Left kidney (tissue), 2 donors: ENCODE data around the gene SEMA4B. TPM values are rescaled to one million over a fixed set of nuclear protein-coding genes. Genes with fewer than 3 reads are reported as not detected.
"Not testable (repeated sequence)": the region's sequence is repeated elsewhere in the genome, so short reads cannot be mapped to it uniquely, and the experiment has no call there.

ENCODE experiments used
- DNase-seq: peaks from one replicate; pipeline ENCODE4 v3.0.0-alpha.2; 2013
- polyA plus RNA-seq: library from polyadenylated mRNA; unstranded; fragments of 120-200 nt; gene quantifications from one replicate; pipeline ENCODE4 v1.2.1, GENCODE V29; 2013; ENCODE audit not compliant: insufficient read length

Gene SEMA4B
- polyA plus RNA-seq, 1 donor: 43.0 TPM

DNA sequence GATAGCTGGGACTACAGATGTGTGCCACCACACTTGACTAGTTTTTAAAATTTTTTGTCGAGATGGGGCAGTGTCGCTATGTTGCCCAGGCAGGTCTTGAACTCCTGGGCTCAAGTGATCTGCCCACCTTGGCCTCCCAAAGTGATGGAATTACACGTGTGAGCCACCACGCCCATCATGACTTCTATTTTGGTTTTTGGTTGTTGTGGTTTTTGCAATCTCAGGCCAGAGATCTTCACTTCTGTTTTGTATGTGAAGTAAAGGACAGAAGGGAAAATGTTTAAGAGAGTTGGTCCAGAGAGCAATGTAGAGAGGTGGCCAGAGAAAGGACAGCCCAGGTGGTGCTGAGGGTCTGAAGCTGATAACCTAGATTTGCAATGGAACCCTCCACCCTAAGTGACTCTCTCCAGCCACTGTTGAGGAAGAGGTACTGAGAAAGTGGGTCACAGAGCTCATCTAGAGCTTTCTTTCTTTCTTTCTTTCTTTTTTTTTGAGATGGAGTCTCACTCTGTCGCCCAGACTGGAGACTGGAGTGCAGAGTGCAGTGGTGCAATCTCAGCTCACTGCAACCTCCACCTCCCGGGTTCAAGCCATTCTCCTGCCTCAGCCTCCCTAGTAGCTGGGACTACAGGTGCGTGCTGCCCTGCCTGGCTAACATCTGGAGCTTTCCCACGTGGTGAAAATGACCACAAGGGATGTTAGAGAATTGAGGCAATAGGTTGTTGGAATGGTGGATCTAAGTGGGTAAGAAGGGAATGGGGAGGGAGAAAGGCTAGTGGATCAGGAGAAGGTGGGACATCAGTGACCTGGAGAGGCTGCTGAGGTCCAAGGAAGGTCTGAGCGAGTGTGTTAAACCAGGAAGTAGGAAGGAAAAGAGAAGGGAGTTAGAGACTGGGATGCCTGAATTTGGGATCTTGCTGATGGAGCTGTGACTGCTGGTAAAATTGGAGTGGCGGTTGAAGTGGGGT lies 22.4 kb upstream of the SEMA4B start:
- DNase-seq: no peak

DNA sequence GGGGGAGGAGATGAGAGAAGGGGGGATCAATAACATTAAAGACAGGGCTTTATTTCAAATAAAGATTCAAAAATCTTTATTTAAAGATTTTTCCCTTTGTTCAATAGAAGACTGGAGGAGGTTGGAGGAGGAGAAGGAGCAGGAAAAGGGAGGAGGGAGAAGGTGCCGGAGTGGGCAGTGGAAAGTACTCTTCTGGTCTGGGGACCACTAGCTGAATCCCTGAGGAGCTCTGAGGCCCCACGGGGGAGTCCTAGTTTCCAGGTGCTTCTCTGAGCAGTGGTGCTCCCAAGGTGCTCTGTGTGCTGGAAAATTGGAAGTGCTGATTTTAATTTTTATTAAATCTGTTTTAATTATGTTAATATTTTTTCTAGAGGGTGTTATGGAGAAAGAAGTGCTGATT lies 19.4 kb upstream of the SEMA4B start:
- DNase-seq: peak; percentile 33

DNA sequence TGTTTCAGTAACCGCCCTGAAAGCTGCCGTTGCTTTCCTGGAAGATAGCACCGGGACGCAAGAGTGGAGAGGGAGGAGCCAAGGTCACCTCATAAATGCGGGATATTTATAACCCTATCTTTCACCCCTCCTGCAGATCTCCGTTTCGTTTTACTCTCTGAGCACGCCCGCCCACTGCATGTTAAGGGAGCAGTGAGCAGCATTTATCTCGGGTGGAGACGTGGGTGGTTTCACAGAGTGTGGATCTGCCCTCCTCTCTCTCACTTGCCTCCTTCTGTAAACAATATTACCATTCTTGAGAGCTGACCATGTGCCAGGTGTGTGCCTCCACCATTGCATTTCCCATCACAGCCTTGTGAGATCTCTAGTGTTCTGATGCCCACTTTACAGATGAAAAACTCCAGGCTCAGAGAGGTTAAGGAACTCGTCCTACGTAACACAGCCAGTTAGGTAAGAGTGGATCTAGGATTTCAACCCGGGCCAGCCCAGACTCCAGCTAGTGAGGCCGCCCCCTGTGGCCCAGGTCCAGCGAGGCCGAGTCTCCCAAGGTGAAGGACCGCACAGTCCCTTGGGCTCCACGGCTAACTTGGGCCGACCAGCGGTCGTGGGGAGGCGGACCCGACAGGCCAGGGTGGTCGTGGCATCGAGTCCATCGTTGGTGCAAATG lies 16.9 kb upstream of the SEMA4B start:
- peak; percentile 74 for DNase-seq

DNA sequence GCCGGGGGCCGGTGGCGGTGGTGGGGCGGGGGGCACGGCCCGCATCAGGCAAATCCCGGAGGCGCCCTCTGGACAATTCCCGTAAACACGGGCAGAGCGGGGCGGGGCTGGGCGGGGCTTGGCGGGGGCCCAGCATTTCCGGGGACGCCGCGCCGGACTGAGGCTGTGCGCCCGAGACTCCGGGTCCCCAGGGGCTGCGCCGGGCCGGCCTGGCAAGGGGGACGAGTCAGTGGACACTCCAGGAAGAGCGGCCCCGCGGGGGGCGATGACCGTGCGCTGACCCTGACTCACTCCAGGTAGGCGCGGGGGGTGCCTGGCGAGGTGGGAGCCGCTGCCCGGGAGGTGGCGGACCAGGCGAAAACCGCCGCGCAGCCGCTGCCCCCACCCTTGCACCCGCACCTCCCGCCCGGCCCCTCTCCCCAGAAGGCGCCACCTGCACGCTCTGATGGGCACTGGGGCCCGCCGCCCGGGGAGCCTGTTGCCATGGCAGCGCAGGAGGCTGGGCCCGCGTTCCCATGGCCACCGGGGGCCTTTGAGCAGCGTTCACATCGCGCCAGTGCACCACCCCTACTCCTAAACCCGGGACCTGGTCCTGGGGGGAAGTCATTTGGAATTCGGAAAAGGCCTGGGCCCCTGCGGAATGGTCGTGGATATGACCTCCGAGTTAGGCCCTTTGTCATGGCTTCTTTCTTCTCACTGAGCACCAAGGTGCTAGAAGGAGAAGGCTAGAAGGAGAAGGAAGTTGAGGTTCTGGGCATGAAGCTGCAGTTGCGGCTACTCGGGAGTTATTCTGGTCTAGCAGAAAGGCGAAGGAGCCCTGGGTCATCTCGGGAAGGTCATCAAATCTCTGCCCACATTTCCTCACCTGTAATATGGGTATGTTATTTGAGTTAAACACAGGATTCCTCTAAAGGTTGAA lies 16.1 kb upstream of the SEMA4B start:
- peak; percentile 75 for DNase-seq

DNA sequence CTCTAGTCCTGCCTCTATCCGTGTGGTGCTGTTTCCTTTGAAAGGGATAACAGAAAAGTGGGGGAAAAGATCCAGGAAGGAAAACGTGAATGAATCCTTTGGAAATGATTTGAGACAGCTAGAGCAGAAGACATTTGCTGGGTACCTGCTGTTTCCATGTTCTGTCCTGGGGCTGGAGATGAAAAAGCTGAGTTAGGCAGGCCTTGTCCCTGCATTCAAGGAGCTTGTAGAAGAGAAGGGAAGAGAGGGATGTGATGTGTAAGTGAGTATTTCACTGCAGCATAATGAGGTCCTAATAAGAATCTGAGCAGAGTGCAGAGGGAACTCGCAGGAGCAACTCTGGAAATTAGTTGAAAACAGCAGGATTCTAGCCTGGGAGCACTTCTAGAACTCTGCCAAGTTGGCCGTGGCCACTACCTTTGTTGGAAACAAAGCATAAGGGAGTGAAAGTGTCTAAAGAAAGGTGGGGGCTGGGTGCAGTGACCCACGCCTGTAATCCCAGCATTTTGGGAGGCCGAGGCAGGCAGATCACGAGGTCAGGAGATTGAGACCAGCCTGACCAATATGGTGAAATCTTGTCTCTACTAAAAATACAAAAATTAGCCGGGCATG lies 13.8 kb upstream of the SEMA4B start:
- DNase-seq: no peak

DNA sequence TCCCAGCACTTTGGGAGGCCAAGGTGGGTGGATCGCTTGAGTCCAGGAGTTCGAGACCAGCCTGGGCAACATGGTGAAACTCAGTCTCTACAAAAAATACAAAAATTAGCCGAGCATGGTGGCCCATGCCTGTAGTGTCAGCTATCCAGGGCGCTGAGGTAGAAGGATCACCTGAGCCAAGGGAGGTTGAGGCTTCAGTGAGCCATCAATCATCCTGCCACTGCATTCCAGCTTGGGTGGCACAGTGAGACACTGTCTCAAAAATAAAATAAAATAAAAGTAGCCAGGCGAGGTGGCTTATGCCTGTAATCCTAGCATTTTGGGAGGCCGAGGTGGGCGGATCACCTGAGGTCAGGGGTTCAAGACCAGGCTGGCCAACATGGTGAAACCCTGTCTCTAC lies 13.1 kb upstream of the SEMA4B start:
- not testable (repeated sequence) for DNase-seq

DNA sequence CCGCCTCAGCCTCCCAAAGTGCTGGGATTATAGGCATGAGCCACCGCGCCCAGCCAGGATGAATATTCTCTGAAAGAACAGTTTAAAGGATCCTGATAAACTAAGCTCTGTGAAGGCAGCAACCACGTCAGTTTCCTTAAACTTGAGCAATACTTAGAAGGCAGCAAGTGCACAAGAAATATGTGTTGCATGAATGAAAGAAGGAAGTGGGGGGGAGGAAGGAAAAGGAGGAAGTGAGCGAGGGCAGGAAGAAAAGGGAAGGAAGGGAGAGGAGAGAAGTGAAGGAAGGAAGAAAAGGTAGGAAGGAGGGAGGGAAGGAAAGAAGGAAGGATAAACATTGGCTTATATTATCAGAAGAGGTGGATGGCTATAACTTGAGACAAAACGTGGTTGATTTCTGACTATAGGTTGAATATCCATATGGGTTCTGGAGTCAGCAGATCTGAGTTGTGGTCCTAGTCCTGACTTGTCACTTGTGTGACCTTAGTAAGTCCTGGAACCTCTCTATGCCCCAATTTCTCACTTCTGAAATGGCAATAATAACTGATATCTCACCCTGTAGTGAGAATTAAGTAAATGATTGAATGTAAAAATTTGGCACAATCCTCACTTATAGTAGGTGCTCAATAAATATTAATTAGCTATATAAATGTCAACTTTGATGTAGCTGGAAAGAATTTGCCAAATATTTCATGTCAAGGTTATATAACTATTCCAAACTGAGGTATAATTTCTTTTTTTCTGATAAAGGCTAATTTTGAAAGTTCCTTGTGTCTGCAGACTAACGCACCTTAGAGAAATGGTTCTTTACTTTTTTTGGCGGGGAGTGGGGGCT lies 12.0 kb upstream of the SEMA4B start:
- DNase-seq: no peak

DNA sequence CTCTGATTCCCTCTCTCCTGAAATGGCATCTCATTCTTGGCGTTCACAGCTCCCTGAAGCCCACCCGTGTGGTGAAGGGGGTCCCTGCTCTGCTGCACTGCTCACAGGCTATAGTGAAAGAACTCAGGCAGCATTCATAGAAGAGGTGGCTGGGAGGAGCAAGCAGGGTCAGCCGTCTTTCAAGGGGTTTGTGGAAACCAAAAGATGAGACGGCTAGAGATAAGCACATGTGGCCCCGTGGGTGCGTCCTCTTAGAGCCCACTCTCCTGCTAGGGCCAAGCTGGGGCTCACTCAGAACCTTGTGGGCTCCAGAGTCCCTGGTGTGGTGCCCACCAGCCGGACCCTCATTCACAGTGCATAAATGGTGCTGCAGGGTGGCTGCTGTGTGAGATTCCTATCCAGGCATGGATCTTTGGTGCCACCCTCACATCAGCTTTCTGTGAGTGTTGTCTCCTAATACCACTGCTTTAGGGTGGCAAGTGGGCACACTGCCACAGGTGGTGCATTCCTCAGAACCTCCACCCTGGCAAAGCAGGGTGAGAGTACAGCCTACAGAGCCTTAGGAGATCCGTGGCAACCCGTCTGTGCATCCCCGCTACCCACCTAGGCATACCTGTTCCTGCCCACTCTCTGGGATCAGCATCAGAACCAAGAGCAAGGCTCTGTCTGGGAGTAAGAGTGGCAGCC lies 11.2 kb upstream of the SEMA4B start:
- DNase-seq: no peak

DNA sequence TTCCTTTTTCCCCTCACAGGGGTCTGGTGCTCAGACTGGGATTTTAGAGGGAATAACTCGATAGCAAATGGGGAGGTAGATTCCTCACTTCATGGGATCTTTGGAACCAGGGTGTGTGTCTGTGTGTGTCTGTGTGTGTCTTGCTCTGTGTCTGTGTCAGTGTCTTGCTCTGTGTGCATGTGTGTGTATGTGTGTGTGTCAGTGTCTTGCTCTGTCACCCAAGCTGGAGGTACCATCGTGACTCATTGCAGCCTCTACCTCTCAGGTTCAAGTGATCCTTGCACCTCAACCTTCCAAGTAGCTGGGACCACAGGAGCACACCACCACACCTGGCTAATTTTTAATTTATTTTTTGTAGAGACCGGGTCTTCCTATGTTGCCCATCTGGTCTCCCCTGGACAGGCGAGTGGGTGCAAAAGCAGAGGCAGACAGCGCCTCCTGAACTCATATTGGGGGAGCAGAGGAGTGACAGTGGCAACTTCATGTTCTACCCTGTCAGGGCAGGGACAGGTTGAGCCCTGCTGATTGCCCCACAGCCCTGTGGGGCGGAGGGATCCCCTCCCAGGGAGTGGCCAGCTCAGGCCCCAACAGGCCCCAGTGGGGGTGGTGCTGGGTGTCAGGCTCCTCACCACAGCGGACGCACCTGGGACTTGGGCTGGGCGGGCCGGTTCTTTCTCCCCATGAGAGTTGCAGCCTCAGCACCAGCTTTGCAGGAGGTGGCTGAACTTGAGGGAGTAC lies 10.4 kb upstream of the SEMA4B start:
- no peak for DNase-seq

DNA sequence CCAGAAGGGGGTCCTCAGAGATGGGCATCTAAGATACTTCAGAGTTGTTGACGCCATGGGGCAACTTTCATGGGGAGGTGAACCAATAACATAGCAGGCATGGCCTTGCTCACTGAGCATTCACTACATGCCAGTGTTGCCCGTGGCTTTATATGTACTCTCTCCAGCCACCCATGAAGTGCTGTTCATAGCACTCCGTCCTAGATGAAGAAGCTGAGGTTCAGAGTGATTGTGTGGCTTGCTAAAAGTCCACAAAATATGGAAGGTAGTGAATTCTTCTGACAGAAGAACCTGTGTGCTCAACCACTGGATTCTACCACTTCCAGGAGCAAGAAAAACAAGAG lies 9.8 kb upstream of the SEMA4B start:
- DNase-seq: no peak

DNA sequence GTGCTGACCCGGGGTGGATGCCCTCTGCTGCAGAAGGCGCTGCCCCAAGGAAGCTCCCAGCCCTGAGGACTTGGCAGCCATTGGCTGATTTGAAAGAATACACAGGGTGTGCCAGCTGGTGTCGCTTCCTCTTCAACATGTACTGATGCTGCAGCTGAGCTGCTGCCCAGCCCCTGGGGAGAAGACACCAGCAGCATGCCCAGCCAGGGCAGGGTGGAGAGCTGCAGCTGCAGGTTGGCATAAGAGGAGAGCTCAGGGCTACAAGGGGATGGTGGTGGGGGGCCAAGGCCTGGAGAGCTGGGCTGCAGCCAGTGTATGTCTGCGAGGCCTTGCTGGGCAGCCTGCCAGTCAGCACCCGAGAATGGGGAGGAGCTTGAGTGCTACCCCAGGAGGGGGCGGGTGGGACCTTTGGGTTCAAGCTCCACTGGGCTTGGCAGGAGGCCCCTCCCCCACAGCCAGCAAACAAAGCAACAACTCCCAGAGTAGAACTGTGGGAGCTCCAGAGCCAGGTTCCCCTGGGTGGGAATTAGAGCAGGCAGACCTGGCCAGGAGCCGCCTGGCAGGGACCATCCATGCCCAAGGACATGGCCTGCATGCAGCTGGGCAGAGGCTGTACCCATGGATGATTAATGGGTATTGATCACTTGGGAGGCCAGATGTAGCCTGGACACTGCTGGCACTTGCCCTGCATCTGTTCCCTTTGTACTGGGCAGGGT lies 9.2 kb upstream of the SEMA4B start:
- peak; percentile 90 for DNase-seq

DNA sequence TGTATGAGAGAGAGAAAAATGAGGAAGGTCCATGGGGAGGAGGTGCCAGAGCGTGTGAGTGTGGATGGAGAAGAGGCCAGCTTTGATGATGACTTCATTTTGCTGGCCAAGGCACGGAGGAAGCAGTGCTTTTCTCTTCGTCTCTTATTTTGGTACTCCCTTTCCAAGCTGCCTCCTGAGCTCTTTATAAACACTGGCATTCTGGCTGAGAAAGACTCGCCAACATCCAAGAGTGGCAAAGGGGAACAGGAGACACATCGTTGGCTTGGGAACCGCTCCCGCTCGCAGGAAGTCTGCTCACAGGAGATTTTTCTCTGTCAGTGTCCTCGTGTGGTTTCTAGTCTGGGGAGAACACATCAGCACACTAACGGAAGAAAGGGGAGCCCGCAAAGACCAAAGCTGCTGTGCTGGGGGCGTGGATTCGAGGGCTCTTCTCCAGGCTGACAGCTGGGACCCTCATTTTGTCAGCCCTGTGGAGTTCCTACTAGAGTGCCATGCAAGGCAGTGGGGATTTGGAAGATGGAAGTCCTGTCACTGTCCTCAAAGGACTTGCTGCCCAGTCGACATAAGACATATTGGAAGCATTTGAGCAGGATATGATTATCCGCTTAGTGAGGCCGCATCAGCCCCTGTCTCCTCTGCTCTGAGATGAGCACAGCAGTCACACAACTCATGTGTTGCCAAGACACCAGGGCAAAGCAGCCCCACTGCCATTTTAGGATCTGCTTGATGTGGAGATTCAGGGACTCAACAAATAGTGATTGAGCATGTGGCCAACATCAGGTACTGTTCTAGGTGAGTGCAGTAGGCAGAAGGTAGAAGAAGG lies 8.0 kb upstream of the SEMA4B start:
- DNase-seq: no peak

DNA sequence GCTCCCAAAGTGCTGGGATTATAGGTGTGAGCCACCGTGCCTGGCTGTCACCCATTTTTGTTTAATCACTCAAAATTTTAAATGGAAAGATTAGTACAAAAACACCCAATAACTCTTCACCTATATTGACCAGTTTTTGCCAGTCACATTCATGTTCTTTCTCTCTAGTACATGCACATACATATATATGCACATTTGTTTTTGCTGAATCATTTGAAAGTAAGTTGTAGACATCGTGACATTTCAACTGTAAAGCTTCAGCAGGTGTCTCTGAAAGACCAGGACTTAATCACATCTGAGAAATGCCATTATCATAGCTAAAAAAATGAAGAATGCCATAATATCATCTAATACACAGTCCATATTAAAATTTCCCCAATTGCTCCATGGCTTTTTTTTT lies 6.5 kb upstream of the SEMA4B start:
- no peak for DNase-seq

DNA sequence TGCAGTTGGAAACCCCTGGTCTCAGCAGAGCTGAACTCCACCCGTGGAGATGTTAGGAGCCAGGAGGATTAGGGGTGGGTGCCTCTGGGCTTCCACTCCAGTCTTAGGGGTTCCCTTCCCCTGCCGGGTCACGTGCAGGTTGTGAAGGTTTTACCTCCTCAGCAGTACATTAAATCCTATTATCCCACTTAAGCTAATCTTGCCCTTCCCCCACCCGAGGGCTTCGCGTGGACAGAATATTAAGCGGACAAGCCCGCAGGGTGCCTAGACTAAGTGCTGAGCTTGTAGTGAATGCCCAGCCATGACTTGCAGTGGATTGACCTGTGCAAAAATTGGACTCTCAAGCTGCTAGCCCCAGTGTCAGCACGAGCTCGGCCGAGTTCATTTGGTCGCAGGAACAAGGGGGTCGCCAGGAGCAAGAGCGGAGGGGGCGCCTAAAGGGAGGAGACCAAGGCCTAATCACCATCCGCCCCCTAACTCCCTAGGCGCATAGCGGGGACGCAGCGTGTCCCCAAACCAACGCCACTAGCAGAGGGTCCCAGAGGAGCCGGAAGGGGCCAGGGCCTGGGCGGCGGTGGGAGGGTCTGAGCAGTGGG lies 498 bp upstream of the SEMA4B start:
- no peak for DNase-seq

DNA sequence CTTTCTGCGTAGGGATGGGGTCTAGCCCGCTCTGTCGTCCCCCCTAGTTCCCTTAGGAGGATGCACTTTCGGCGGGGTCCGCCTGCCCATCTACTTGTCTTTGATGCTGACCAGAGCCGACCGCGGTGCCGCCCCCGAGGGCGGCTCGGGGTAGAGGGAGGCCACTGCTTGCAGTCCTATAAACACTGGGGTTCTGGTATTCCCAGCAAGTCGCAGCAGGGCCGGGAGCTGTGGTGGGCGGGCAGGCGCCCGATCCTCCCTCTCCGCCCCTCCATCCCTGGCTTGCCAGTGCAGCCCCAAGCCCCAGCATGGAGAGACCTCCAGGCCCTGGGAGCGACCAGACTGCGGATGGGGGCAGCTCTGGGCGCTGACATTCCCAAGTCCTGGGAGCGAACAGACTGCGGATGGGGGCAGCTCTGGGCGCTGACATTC lies 830 bp downstream of the SEMA4B start:
- no peak for DNase-seq

DNA sequence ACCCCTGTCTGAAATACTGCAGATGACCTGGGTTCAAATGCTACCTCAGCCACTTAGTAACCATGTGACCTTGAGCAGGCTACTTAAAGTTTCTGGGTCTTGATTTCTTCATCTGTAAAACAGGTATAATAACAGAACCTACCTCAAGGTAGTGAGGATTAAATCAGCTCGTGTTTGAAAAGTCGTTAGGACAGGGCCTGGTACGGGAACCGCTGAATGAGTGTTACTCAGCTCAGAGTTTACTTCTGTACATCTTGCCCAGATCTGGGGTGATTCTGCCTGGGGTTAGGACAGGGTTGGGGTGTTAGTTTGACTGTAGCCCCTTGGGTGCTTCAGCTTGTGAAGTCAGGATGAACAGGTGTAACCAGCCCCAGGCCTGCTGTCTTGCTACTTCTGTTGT lies 1.8 kb downstream of the SEMA4B start:
- no peak for DNase-seq

DNA sequence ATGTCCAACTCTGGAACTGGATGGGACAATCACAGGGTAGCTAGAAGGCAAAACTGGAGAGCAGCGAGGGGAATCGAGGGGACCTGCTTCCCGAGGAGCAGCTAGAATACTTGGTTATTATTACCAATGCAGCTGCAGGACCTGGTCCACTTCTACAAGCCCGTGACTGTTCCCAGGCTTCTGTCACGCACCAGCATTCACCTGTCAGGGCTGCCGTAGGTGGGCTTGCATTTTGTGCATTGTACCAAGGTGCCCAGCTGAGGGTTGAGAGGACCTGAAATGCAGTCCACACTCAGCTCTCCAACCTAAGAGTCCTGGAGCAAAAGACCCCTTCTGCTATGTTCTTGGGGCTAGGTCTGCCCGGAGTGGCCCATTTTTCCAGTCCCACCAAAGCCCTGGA lies 2.3 kb downstream of the SEMA4B start:
- no peak for DNase-seq

DNA sequence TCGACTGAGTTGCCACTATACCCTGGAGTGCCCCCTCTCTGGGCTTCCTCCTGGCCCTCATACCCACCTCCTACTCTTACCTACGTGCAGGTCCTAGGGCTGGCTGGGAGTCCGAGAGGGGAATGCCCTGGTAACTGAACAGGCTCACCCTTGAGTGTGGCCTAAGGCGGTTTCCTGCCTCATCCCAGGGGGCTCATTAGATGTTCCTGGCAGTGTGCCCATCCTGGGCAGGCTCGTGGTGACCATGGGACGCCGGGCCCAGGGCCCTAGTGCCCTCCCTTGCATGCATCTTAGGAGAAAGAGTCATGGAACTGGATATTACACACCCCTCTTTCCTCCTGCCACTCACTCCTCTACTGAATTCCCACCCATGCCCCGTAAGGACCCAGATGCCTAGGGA lies 2.8 kb downstream of the SEMA4B start:
- no peak for DNase-seq
